NCI-H526 (cell line): ENCODE data around the gene ZNF107.
"Not testable (repeated sequence)": the region's sequence is repeated elsewhere in the genome, so short reads cannot be mapped to it uniquely, and the experiment has no call there.

Experiments
- DNase-seq, 2 experiments: peaks; one replicate each; lab custom pipeline; 2025; lab: John Stamatoyannopoulos, UW

ZNF107 gene

DNA sequence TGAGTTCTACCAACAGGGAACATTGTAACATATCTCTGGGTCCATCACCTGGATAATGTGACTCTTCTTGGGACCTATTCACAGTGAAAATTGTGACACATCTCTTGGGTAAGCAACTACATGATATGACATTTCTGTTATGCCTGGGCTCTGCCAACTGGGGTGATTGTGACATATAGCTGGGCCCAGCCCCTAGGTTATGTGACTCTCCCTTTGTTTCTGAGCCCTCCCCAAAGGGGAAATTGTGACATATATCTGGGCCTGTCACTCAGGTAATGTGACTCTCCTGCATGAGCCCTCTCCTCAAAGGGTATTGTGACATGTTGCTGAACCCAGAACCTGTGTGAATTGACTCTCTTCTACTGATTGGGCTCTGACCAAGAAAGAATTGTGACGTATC, 22.4 kb upstream of the ZNF107 start:
- no peak for DNase-seq

DNA sequence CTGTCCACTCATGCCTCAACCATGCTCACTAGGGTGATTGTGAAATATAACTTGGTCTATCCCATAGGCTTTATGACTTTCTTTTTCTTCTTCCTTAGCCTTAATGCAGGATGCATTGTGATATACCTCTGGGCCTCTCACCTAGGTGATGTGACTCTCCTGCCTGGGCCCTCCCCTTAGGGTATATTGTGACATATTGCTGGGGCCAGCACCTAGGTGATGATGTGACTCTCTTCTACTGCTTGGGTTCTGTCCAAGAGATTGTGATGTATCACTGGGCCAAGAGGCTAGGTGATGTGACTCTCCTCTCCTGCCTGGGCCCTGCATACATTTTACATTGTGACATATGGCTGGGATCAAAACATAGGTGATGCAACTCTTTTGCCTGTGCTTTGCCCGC, 14.7 kb upstream of the ZNF107 start:
- no peak for DNase-seq

DNA sequence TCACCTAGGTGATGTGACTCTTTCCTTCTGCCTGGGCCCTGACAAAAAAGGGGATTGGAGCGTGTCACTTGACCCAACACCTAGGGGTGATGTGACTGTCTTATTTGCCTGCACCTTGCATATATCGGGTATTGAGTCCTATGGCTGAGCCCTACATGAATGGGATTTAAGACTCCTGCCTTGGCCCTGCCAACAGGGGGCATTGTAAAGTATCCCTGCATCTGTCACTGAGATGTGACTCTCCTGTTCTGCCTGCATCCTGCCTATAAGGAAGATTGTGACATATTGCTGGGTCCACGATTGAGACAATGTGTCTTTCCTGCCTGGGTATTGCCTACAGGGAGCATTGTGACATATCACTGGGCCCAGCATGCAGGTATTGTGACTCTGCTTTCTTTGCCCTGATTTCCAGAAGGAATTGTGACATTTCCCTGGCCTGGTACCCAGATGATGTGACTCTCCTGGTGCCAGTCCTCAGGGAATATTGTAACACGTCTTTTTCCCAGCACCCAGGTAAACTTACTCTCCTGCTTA, 14.2 kb upstream of the ZNF107 start:
- no peak for DNase-seq

DNA sequence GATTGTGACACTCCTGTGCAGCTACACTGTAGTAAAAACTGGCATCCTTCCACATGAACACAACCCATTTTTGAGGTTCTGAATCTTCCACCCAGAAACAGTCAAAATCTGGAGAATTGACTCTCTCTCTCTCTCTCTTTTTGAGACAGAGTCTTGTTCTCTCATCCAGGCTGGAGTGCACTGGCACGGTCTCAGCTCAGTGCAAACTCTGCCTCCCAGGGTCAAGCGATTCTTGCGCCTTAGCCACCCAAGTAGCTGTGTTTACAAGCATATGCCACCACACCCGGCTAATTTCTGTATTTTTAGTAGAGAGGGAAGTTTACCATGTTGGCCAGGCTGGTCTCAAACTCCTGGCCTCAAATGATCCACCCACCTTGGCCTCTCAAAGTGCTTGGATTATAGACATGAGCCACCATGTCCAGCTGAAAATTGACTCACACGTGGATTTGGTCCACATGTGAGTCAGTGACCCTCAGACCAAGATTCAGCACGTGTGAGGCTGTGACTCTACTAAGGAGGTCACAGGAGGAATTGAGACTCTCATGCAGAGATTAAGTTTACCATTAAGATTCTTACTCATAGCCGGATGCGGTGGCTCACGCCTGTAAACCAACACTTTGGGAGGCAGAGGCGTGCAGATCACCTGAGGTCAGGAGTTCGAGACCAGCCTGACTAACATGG, 12.1 kb upstream of the ZNF107 start:
- no peak for DNase-seq

DNA sequence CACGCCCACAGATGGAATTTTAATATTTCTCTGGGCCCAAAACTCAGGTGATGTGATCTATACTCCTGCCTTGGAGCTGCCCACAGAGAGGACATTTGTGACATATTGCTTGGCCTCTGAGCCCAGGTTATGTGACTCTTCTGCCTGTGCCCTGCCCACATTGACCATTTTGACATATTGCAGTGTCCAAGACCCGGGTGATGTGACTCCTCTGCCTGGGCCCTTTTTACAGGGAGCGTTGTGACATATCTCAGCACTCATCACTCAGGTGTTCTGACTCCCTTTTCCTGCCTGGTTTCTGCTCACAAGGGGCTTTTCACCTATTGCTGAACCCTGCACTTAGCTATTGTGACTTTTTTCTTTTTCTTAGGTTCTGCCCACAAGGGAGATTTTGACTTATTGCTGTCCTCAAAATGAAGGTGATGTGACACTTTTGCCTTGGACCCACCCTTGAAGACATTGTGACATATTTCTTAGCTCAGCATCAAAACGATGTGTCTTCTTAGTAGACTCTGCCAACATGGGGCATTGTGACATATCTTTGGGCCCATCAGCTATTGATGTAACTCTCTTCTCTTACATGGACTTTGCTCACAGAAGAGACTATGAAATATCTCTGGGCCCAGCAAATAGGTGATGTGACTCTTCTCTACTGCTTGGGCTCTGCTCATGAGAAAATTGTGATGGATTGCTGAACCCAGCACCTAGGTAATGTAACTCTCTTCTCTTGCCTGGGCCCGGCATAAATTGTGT, 11.0 kb upstream of the ZNF107 start:
- no peak for DNase-seq

DNA sequence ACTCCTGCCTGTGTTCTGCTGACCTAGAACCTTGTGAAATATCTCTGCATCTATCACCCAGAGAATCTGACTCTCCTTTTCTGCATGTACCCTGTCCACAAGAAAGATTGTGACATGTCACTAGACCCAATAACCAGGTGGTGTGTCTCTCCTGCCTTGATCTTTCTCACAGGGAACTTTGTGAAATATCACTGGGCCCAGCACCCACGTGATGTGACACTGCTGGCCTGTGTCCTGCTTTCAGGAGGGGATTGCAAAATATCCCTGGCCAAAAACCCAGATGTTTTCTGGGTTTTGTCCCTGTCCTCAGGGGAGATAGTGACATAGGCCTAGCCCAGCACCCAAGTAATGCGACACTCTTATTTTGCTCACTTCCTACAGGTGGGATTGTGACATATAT, 10.1 kb upstream of the ZNF107 start:
- no peak for DNase-seq

DNA sequence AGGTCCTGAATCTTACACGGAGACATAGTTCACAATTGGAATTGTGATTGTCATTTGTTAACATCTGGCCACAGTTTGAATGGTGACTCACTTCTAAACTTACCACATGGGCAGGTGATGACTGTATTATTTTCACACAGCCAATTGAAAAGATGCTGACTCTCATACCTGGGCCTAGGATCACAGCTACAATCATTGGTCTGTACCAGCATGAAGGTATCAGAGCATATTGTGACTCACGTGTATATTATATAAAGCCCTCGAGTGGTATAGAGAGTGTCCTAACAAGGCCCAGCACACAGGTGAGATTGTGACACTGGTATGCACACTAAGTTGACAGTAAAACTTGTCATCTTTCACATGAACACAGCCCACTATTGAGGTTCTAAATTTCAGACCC, 9.4 kb upstream of the ZNF107 start:
- DNase-seq = no peak

DNA sequence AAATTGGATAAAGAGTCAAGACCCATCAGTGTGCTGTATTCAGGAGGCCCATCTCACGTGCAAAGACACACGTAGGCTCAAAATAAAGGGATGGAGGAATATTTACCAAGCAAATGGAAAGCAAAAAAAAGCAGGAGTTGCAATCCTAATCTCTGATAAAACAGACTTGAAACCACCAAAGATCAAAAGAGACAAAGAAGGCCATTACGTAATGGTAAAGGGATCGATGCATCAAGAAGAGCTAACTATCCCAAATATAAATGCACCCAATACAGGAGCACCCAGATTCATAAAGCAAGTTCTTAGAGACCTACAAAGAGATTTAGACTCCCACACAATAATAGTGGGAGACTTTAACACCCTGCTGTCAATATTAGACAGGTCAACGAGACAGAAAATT, 3.8 kb upstream of the ZNF107 start:
- DNase-seq = not testable (repeated sequence)

DNA sequence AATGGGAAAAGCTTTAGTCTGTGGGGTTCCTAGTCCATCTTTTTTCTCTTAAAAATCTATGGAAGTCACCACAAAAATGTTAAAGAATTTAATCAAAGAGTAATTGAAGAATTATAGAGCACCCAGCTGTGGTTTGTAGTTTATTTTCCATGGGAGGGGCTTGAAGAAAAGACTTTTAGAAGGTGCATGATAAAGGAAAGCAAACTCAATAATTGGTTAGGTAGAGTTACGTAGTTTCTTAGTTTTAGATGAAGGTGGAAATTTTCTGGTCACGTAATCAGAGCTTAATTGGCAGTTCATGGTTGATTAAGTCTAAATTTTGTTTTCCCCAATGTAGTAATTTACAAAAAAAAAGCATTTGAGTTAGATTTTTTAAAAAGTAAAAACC, 724 bp downstream of the ZNF107 start:
- DNase-seq = no peak

DNA sequence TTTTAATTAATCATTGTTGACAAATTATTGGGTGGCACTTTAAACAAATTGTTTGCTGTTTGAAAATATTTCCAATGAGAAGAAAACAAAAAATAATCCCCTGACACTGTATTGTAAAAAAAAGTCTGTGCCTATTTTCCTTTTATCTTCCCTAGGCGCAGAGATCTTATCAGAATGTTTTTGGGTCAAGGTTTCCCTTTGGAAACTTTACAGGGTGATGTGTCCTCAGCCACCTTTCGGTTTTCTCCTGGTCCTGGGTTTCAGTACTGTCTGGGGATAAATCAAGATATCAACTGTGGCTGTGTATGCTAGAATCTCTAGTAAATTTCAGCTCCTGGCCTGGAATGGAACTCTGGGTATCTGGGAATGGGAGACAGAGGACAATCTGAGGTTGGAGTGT, 1.4 kb downstream of the ZNF107 start:
- no peak for DNase-seq

DNA sequence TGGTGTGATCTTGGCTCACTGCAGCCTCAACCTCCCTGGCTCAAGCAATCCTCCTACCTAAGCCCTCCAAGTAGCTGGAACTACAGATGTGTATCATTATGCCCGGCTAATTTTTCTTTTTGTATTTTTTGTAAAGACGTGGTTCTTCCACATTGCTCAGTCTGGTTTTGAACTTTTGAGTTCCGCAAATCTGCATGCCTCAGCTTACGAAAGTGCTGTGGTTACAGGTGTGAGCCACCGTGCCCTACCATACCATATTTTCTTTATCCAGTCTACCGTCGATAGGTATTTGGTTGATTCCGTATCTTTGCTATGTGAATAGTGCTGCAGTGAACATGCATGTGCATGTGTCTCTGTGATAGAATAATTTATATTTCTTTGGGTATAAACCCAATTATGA, 6.5 kb downstream of the ZNF107 start:
- no peak for DNase-seq

DNA sequence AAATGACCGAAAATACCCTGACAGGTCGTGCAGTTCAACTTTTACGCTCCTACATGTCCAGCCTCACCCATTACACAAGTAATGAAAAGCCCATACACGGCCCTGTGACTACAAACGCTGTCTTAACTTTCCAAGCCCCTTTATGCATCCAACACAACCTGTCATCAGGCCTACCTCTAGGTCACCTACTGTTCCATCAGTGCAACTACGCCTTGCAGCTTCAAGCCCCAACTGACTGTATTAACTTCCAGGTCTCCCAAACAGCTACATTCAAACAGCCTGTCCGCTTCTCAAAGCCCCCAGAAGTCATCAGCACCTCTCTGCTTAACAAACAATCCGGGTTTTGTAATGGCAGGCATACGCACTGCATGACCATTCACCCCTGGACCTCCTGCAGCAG, 19.2 kb downstream of the ZNF107 start:
- DNase-seq = no peak

DNA sequence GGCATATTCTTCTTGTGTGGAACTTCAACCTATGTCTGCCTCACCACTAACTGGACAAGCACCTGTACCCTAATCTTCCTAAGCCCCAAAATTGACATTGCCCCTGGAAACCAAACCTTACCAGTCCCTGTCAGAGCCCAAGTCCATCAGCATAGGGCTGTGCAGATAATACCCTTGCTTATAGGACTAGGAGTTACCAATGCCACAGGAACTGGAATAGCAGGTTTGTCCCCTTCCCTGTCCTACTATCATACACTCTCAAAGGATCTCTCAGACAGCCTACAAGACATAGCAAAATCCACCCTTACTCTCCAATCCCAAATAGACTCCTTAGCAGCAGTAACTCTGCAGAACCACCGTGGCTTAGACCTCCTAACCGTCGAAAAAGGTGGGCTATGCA, 19.8 kb downstream of the ZNF107 start:
- no peak for DNase-seq

DNA sequence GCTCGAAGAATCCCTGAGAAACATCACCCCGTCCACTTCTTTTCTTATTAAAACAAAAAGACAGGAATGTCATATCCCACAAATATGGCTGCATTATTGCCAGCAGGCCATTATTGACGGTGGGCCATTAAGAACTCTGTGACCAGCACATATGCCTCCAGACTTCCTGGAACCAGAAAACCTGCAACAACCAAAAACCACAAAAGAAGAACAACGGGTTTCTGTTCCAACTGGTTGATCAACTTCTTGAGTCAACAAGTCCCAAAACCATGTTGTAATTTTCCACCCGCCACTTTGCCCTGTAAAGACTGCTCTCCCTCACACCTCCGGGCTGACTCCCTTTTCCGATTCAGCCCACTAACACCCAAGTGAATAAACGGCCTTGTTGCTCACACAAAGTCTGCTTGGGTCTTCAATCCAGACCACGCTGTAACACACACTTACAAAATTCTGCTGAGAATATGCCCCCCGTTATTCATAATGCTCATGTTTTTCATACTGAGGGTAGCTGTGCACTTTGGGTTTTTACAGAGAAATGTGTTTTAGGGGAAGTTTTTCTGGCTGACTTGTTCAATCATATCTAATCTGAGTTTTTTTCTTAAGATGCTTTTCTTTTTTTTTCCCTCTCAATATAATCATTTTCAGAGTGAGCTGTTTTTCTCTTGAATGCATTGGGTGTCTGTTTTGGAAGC, 20.7 kb downstream of the ZNF107 start:
- DNase-seq = no peak

DNA sequence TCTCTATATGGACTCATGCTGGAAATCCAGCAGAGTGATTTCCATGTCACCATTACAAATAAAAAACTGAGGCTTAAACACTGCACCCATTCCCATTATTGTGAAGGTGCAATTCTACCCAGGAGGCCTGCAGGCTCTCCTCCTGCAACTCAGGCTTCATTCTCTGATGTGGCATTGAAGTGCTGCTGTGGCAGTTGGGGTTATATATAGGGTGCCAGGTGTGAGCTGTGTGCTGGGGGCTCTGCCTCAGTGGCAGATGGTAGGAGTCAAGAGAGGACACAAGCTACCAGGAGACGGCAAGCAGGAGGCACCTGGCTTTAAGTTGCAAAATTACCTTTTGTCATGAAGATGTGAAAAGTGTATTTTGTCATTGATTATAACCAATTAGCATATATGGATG, 21.3 kb downstream of the ZNF107 start:
- no peak for DNase-seq

DNA sequence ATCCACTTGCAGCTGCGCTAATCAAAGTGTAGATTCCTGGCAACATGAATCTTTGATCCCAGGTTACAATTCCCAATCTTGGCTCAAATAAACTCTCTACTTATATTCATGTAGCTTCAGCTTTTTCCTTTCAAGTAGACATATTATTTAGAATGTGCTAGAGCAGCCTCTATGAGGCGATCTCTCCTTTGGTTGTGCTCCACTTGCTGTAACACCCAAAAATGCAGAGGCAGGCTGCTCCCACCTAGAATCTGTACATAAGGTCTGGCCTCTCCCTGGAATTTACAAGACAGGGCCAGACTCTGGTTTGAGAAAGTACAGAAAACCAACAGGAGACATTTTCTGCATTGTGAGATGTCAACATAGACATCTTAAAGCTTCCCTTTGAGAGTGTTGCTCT, 23.1 kb downstream of the ZNF107 start:
- no peak for DNase-seq

DNA sequence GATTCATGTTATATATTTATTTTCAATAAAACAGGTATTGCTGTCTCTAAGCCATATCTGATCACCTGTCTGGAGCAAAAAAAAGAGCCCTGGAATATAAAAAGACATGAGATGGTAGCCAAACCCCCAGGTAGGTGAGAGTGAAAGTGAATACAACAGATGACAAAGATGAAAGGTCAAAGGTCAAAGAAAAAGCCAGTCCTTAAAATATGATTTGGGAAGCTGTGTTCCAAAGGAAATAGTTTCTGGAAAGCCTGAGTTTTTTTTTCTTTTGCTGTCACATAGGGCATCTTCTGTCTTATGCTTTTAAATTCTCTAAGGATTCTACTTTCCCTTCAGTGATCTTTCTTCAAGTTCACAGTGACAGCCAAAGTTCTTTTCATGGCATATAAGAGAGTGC, 25.9 kb downstream of the ZNF107 start:
- no peak for DNase-seq

DNA sequence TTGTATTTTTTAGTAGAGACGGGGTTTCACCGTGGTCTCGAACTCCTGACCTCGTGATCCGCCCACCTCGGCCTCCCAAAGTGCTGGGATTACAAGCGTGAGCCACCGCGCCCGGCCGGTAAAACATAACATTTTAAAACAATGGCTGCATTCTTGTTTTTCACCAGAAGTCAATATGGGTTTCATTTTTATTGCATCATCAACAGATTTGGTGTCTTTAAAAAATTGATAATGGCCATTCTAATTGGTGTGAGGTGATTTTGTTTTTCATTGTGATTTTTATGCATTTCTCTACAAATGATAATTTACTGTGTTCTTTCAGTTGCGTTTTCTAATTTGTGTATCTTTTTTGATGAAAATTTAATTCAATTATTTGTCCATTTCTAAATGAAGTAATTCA, 31.9 kb downstream of the ZNF107 start:
- not testable (repeated sequence) for DNase-seq

DNA sequence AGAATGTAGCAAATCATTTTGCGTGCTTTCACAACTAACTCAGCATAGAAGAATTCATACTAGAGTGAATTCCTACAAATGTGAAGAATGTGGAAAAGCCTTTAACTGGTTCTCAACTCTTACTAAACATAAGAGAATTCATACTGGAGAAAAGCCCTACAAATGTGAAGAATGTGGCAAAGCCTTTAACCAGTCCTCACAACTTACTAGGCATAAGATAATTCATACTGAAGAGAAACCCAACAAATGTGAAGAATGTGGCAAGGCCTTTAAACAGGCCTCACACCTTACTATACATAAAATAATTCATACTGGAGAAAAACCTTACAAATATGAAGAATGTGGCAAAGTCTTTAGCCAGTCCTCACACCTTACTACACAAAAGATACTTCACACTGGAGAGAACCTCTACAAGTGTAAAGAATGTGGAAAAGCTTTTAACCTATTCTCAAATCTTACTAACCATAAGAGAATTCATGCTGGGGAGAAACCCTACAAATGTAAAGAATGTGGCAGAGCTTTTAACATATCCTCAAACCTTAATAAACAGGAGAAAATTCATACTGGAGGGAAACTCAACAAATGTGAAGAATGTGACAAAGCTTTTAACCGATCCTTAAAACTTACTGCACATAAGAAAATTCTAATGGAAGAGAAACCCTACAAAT, 40.8 kb downstream of the ZNF107 start:
- no peak for DNase-seq

DNA sequence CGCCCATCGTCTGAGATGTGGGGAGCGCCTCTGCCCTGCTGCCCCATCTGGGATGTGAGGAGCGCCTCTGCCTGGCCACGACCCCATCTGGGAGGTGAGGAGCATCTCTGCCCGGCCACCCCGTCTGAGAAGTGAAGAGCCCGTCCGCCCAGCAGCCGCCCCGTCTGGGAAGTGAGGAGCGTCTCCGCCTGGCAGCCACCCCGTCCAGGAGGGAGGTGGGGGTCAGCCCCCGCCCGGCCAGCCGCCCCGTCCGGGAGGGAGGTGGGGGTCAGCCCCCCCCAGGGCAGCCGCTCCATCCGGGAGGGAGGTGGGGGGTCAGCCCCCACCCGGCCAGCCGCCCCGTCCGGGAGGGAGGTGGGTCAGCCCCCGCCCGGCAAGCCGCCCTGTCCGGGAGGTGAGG, 52.0 kb downstream of the ZNF107 start:
- DNase-seq = not testable (repeated sequence)

DNA sequence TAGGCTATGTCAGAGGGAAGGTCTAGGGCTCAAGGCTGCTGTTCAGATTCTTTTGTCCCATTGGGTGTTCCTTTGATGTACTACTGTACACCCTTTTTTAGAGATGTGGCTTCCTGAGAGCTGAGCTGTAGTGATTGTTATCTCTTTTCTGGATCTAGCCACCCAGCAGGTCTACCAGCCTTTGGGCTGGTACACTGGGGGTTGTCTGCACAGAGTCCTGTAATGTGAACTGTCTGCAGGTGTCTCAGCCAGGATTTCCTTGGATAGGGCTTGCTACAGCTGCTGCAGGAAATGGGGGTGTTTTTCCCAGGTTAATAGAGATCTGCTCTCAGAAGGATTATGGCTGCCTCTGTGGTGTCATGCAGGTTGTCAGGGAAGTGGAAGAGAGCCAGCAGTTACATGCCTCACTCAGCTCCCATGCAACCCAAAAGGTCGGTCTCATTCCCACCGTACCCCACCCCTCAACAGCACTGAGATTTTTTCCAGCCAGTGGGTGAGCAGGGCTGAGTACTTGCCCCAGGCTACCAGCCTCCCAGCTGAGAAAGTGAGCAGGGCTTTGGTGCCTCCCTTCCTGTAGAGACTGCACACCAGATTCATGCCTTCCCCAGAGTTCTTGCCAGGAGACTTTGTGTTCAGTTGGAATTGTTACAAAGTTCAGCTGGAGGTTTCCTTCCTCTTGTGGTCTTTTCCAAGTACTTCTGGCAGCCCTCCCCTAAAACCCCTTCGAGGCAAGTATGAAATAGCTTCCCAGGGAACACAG, 63.3 kb downstream of the ZNF107 start:
- no peak for DNase-seq
